Measurements from ENCODE around the gene MSMB. TPM values are rescaled to one million over a fixed set of nuclear protein-coding genes. Genes with fewer than 3 reads are reported as not detected.

Gene MSMB
- polyA plus RNA-seq, 1 of the 3 experiments (the other 2 are of a cell fraction), result not detected

GRCh38 chr10:46075869-46076268 is 29.8 kb upstream of the MSMB start:
- Histone ChIP-seq H3K9ac (no peak overlapping the region), H2AFZ (ENCODE audit: low read depth) (no peak overlapping the region), H3K27ac (ENCODE audit: low read depth in 2 of 2, low read length in 1 of 2) (no peak overlapping the region), H3K36me3 (replicated peaks in 1 of 2; ENCODE audit: control insufficient read depth in 1 of 2, insufficient read depth in 2 of 2, low read length in 1 of 2) (no peaks in the 10 kb centered on the region), H4K20me1 (ENCODE audit: insufficient read depth) (no peaks in the 10 kb centered on the region), H3K9me3 (no peaks in the 10 kb centered on the region), H3K4me1 (ENCODE audit: control insufficient read depth in 1 of 2, insufficient read depth in 2 of 2, low read depth in 1 of 2, low read length in 1 of 2) (no peaks in the 10 kb centered on the region), H3K4me3 (ENCODE audit: low read depth in 2 of 2, low read length in 1 of 2) (no peak overlapping the region), H3K9me2 (no peaks in the 10 kb centered on the region), H3K27me3 (ENCODE audit: insufficient read depth) (no peaks in the 10 kb centered on the region), H3F3A (replicated peaks; ENCODE audit: insufficient read depth) (no peaks in the 10 kb centered on the region), H3K4me2 (no peak overlapping the region), H3K79me2 (ENCODE audit: insufficient read depth) (no peaks in the 10 kb centered on the region)
- DNase-seq, result no peak
- POLR2A ChIA-PET, result no interaction called here
- WGBS (ENCODE audit: low lambda C conversion rate), result 77% methylated on average over 3 of the region's 3 CpGs
- CTCF ChIA-PET, result no interaction called here
- TF ChIP-seq CTCF (IDR thresholded peaks at IDR 0.05) (no peak), MEF2A (IDR thresholded peaks at IDR 0.05; ENCODE audit: borderline replicate concordance, low read depth) (no peak), SMC3 (IDR thresholded peaks at IDR 0.05; ENCODE audit: low read depth, low read length) (no peak), TEAD4 (IDR thresholded peaks at IDR 0.05; ENCODE audit: borderline replicate concordance, insufficient read depth) (no peak)

GRCh38 chr10:46074196-46074946 is 28.3 kb upstream of the MSMB start:
- Histone ChIP-seq H3K4me1 (ENCODE audit: control insufficient read depth in 1 of 2, insufficient read depth in 2 of 2, low read depth in 1 of 2, low read length in 1 of 2) (no peaks in the 10 kb centered on the region), H2AFZ (ENCODE audit: low read depth) (no peak overlapping the region), H3K9me2 (no peaks in the 10 kb centered on the region), H3K27ac (ENCODE audit: low read depth in 2 of 2, low read length in 1 of 2) (no peak overlapping the region), H3K9me3 (no peaks in the 10 kb centered on the region), H3K9ac (no peak overlapping the region), H3K4me3 (ENCODE audit: low read depth in 2 of 2, low read length in 1 of 2) (no peak overlapping the region), H3K36me3 (replicated peaks in 1 of 2; ENCODE audit: control insufficient read depth in 1 of 2, insufficient read depth in 2 of 2, low read length in 1 of 2) (no peaks in the 10 kb centered on the region), H3F3A (replicated peaks; ENCODE audit: insufficient read depth) (no peaks in the 10 kb centered on the region), H3K4me2 (no peak overlapping the region), H3K27me3 (ENCODE audit: insufficient read depth) (no peaks in the 10 kb centered on the region), H3K79me2 (ENCODE audit: insufficient read depth) (no peaks in the 10 kb centered on the region), H4K20me1 (ENCODE audit: insufficient read depth) (no peaks in the 10 kb centered on the region)
- ChIA-PET POLR2A (no interaction called here), CTCF (interaction anchor here (0.9 kb wide), 1 partner anchor 43 kb away, joined by 4 read pairs; no protein-coding TSS in a partner anchor)
- DNase-seq, result no peak
- WGBS (ENCODE audit: low lambda C conversion rate), result 50% methylated on average over 4 of the region's 4 CpGs
- TF ChIP-seq CHD2 (IDR thresholded peaks at IDR 0.05; ENCODE audit: low read length, partially characterized antibody) (no peak), SIN3A (IDR thresholded peaks at IDR 0.05; ENCODE audit: borderline replicate concordance, low read depth, low read length) (no peak), RFX5 (IDR thresholded peaks at IDR 0.05; ENCODE audit: low read length) (no peak), FOXM1 (IDR thresholded peaks at IDR 0.05; ENCODE audit: low read depth) (no peak), ZBTB33 (IDR thresholded peaks at IDR 0.05; ENCODE audit: borderline replicate concordance, low read depth) (no peak), NRF1 (IDR thresholded peaks at IDR 0.05; ENCODE audit: low read depth, low read length) (no peak), RCOR1 (IDR thresholded peaks at IDR 0.05; ENCODE audit: low read length) (no peak), IRF3 (IDR thresholded peaks at IDR 0.05; ENCODE audit: low read depth, low read length) (no peak), GATA2 (CRISPR knock-in tag; IDR thresholded peaks at IDR 0.05) (no peak), TEAD4 (IDR thresholded peaks at IDR 0.05; ENCODE audit: borderline replicate concordance, insufficient read depth) (no peak), TAF1 (IDR thresholded peaks at IDR 0.05; ENCODE audit: borderline replicate concordance, low read depth, low read length) (no peak), JUND (IDR thresholded peaks at IDR 0.05) (no peak), FOSL2 (IDR thresholded peaks at IDR 0.05; ENCODE audit: borderline replicate concordance, low read depth) (no peak), ELF1 (IDR thresholded peaks at IDR 0.05) (no peak), GABPA (IDR thresholded peaks at IDR 0.05; ENCODE audit: low read depth) (no peak), USF2 (IDR thresholded peaks at IDR 0.05; ENCODE audit: borderline replicate concordance, low read depth, low read length) (no peak), CTCF (IDR thresholded peaks at IDR 0.05) (no peak), TCF12 (IDR thresholded peaks at IDR 0.05) (no peak)
